Spleen (tissue), 13 donors: ENCODE results near the gene KLHL14. TPM values are rescaled to one million over a fixed set of nuclear protein-coding genes. Genes with fewer than 3 reads are reported as not detected.

Source experiments
- DNase-seq: peaks from one replicate; pipeline ENCODE4 v3.0.0-alpha.2; 2020
- H3K27ac ChIP-seq, 8 donors: fragments of 200-600 bp; sonication (generic) in 7 of 8; 1 replicate in 4 of 8; 2 replicates in 4 of 8; pipeline versions ENCODE4 v1.5.0 to v1.8.0; 2016 to 2021; ENCODE audit warnings: inconsistent platforms in 4 of 8, mild to moderate bottlenecking in 4 of 8, moderate library complexity in 1 of 8
- H3K27me3 ChIP-seq, 7 donors: fragments of 200-600 bp; sonication (generic) in 6 of 7; replicated peaks in 1 of 7; 1 replicate in 4 of 7; 2 replicates in 3 of 7; pipeline versions ENCODE4 v1.5.0 to v1.8.0; 2016 to 2021; ENCODE audit warnings: inconsistent platforms in 3 of 7, mild to moderate bottlenecking in 1 of 7
- H3K36me3 ChIP-seq, 6 donors: fragments of 200-600 bp; sonication (generic) in 5 of 6; 1 replicate in 4 of 6; 2 replicates in 2 of 6; pipeline versions ENCODE4 v1.5.0 to v1.8.0; 2016 to 2021; ENCODE audit warnings: inconsistent platforms in 2 of 6
- H3K4me1 ChIP-seq, 6 donors: fragments of 200-600 bp; sonication (generic) in 5 of 6; 1 replicate in 3 of 6; 2 replicates in 3 of 6; pipeline versions ENCODE4 v1.5.0 to v1.8.0; 2016 to 2021; ENCODE audit warnings: inconsistent platforms in 3 of 6
- H3K4me3 ChIP-seq, 8 donors: fragments of 200-600 bp; sonication (generic) in 7 of 8; 1 replicate in 4 of 8; 2 replicates in 4 of 8; pipeline versions ENCODE4 v1.5.0 to v1.8.0; 2016 to 2021; ENCODE audit warnings: inconsistent platforms in 4 of 8, mild to moderate bottlenecking in 4 of 8, moderate library complexity in 2 of 8
- H3K9me3 ChIP-seq, 8 donors: fragments of 200-600 bp; sonication (generic) in 7 of 8; 1 replicate in 4 of 8; 2 replicates in 4 of 8; pipeline versions ENCODE4 v1.5.0 to v1.8.0; 2016 to 2021; ENCODE audit warnings: inconsistent platforms in 4 of 8
- POLR2A ChIP-seq, 3 donors: fragments of 450-650 bp; IDR thresholded peaks; one replicate each; pipeline ENCODE4 v1.5.1; 2017; ENCODE audit warnings: antibody characterized with exemption in 3 of 3, mild to moderate bottlenecking in 1 of 3
- POLR2AphosphoS5 ChIP-seq, 3 donors: sonication (generic); formaldehyde crosslinking; IDR thresholded peaks; one replicate each; pipeline ENCODE4 v1.5.1; 2017; ENCODE audit warnings: antibody characterized with exemption in 3 of 3
- WGBS, 5 donors: extraction: QIAGEN DNeasy Blood & Tissue Kit in 3 of 5; methylation state at CpG; one replicate each; pipeline versions ENCODE4 v1.1.5 to v1.1.7; 2013 to 2018; 5-methylcytosine and 5-hydroxymethylcytosine counted together
- intact Hi-C: fragments of 100-400 bp; cut with DNase I; formaldehyde crosslinking; loops from one replicate; pipeline ENCODE4 v1.15.0; 2023; ENCODE audit warnings: low total_unique reads
- long read RNA-seq, 2 donors: transcript quantifications; one replicate each; lab custom pipeline, GENCODE V29; 2026
- polyA plus RNA-seq, 3 donors: library from polyadenylated mRNA; stranded (reverse); fragments of 200-250 nt; gene quantifications; one replicate each; pipeline ENCODE4 v1.2.1, GENCODE V29; 2013
- total RNA-seq, 7 donors: library from RNA; depleted of rRNA in 3 of 7; stranded (reverse); fragments of >200 nt in 3 of 7; fragmentation: NEBNext Ultra II Directional in 4 of 7; extraction: Animal tissue kit (Norgen Biotek cat#: 25700) in 4 of 7; gene quantifications; one replicate each; pipeline versions ENCODE4 v1.1.0 to v1.2.1, GENCODE V29; 2016 to 2021
- TF ChIP-seq, protein P1 (sequence below), 11 experiments: fragments of 200-600 bp in 7 of 11; fragments of 450-650 bp in 4 of 11; sonication (generic) in 4 of 11; IDR thresholded peaks in 8 of 11; conservative IDR thresholded peaks in 3 of 11; 1 replicate in 7 of 11; 2 replicates in 4 of 11; pipeline versions ENCODE4 v1.4.0 to v1.8.0; 2016 to 2021; ENCODE audit warnings: antibody characterized with exemption in 11 of 11, inconsistent platforms in 4 of 11, mild to moderate bottlenecking in 1 of 11
- donor health status: healthy with polysubstance abuse.
- donor health status: DM: no; HTN: no; CAD: no; lungs with moderate emphysema.
- donor health status: DM: no; HTN: no; CAD: no.
- donor health status: Bipolar disorder and iron deficiency.
- donor health status: healthy.
- donor health status: DM: no; HTN: no; CAD: no.
- donor health status: DM: yes; HTN: yes; CAD: no.

Gene KLHL14, protein sequence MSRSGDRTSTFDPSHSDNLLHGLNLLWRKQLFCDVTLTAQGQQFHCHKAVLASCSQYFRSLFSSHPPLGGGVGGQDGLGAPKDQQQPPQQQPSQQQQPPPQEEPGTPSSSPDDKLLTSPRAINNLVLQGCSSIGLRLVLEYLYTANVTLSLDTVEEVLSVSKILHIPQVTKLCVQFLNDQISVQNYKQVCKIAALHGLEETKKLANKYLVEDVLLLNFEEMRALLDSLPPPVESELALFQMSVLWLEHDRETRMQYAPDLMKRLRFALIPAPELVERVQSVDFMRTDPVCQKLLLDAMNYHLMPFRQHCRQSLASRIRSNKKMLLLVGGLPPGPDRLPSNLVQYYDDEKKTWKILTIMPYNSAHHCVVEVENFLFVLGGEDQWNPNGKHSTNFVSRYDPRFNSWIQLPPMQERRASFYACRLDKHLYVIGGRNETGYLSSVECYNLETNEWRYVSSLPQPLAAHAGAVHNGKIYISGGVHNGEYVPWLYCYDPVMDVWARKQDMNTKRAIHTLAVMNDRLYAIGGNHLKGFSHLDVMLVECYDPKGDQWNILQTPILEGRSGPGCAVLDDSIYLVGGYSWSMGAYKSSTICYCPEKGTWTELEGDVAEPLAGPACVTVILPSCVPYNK
- total RNA-seq (10 to 100 TPM; 12.4 to 41.4 (median 18.9) TPM), polyA plus RNA-seq (10 to 100 TPM in 2 of 3 donors, 1 to 10 TPM in 1; 9.4 to 14.6 (median 13.1) TPM)
- long read RNA-seq, donor 1: 0 reads
- long read RNA-seq, donor 2: 0 reads

DNA sequence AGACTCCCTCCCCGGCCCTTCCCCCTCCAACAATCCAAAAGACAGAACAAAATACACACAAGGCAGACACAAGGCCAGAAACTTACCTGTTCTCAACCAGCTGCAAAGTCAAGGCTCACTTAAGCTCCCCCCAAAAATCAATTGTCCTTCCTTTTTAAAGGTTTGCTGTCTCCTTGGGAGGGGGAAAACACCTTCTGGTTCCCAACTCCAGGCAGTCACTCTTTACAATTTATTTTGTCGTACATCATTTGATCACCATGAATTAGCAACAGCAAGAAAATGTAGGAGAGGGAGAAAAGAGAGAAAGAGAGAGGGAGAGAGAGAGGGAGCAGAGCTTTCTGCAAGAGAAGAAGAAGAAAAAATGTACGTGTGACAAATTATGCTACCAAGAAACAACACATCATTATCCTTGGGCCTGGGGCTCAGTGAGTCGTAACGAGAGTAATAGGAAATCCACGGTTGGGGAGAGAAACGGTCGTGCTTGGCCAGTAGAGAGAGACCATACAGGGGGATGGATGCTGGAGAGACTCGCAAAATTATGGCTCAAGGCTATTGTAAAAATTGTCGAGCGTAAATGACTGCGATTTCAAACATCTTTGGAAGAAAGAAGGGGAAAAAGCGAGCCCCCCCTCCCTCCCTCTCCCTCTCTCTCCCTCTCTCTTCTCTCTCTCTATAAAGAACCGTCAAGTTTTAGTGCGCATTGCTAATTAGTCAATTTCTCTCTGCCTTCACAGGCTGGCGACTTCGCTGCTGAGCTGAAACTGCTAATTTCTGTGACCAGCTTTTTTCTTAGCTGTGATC, at the start of gene KLHL14:
TSS of gene KLHL14 (minus strand) at position 443 of the 801 bp plus-strand sequence. CDS start 2,432 bp downstream, outside the sequence.
- intact Hi-C loops: no loop called here
- Histone ChIP-seq H3K27me3 (peaks cover 0 to 52% (median 13%) of the 10 kb centered on the region in 7 donors), H3K4me1 (peaks cover 0 to 46% (median 8%) of the 10 kb centered on the region in 6 donors), H3K9me3 (no peaks in the 10 kb centered on the region), H3K4me3 (peak within 1 kb of the TSS; percentile 17 to 87 (median 62)), H3K27ac (peak within 1 kb of the TSS; percentile 29 to 89 (median 84)), H3K36me3 (no peaks in the 10 kb centered on the region)
- TF ChIP-seq POLR2A (IDR thresholded peaks at IDR 0.05): no peak
- TF ChIP-seq, protein P1, sequence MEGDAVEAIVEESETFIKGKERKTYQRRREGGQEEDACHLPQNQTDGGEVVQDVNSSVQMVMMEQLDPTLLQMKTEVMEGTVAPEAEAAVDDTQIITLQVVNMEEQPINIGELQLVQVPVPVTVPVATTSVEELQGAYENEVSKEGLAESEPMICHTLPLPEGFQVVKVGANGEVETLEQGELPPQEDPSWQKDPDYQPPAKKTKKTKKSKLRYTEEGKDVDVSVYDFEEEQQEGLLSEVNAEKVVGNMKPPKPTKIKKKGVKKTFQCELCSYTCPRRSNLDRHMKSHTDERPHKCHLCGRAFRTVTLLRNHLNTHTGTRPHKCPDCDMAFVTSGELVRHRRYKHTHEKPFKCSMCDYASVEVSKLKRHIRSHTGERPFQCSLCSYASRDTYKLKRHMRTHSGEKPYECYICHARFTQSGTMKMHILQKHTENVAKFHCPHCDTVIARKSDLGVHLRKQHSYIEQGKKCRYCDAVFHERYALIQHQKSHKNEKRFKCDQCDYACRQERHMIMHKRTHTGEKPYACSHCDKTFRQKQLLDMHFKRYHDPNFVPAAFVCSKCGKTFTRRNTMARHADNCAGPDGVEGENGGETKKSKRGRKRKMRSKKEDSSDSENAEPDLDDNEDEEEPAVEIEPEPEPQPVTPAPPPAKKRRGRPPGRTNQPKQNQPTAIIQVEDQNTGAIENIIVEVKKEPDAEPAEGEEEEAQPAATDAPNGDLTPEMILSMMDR (IDR thresholded peaks at IDR 0.05 in 8 of 11, conservative IDR thresholded peaks at IDR 0.05 in 3 of 11): no peak
- no peak for TF ChIP-seq POLR2AphosphoS5 (IDR thresholded peaks at IDR 0.05)
- DNase-seq: no peak
- 18 to 43% (median 20%) methylated on average over 17 of the region's 17 CpGs for WGBS, 5 donors

DNA sequence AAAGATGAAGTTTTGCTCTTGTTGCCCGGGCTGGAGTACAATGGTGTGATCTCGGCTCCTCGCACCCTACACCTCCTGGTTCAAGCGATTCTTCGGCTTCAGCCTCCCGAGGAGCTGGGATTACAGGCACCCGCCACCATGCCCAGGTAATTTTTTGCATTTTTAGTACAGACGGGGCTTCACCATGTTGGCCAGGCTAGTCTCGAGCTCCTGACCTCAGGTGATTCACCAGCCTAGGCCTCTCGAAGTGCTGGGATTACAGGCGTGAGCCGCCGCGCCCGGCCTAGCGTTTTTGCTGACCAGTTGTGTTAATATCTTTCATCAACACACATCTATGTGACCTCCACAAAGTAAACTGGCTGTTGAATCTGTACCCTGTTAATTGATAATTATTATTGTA, 49.4 kb upstream of the KLHL14 start:
- intact Hi-C loops: no loop called here

DNA sequence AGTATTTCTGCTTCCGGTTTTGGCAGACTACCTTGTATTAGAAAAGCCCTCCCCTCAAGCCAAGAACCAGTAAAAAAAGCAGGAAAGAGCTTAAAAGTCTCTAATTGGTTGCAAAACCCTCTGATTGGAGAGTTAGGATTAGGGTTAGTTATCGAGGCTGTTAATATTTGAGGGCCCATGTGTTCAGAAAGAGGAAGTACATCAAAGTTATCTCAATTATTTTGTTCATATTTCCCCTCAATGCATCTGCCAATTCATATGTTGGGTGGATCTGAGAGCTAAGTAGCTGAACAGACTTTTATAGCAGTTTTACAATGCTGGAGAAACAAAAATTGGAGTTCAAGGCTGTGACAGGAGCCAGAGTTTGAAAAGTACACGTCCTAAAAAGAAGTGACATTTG, 43.1 kb upstream of the KLHL14 start:
- Histone ChIP-seq H3K9me3 (no peaks in the 10 kb centered on the region), H3K4me3 (no peak overlapping the region), H3K36me3 (no peaks in the 10 kb centered on the region), H3K27ac (no peak overlapping the region), H3K4me1 (peaks cover 0 to 6% (median 1%) of the 10 kb centered on the region in 6 donors), H3K27me3 (no peaks in the 10 kb centered on the region)
- TF ChIP-seq POLR2AphosphoS5 (IDR thresholded peaks at IDR 0.05) (no peak), POLR2A (IDR thresholded peaks at IDR 0.05) (no peak)
- TF ChIP-seq, protein P1 (IDR thresholded peaks at IDR 0.05 in 8 of 11, conservative IDR thresholded peaks at IDR 0.05 in 3 of 11): no peak
- DNase-seq: no peak
- 51 to 61% (median 57%) methylated on average over 3 of the region's 3 CpGs for WGBS, 5 donors
- intact Hi-C loops: no loop called here

More for the DNA sequence above, 49.4 kb upstream of the KLHL14 start:
- Histone ChIP-seq H3K36me3 (no peaks in the 10 kb centered on the region), H3K27ac (no peak overlapping the region), H3K27me3 (no peaks in the 10 kb centered on the region), H3K9me3 (no peaks in the 10 kb centered on the region), H3K4me3 (no peak overlapping the region), H3K4me1 (no peaks in the 10 kb centered on the region)
- no peak for TF ChIP-seq POLR2AphosphoS5 (IDR thresholded peaks at IDR 0.05)
- TF ChIP-seq, protein P1 (IDR thresholded peaks at IDR 0.05 in 8 of 11, conservative IDR thresholded peaks at IDR 0.05 in 3 of 11): no peak
- no peak for TF ChIP-seq POLR2A (IDR thresholded peaks at IDR 0.05)
- no peak for DNase-seq
- WGBS, 5 donors: 87 to 94% (median 88%) methylated on average over 16 of the region's 16 CpGs
